GM21723 (cell line): ENCODE measurements around the gene C12orf56.
"Not testable (repeated sequence)": the region's sequence is repeated elsewhere in the genome, so short reads cannot be mapped to it uniquely, and the experiment has no call there.

Experiments used
- ATAC-seq: cut with Tn5 transposase; IDR thresholded peaks from one replicate; pipeline ENCODE4 v1.9.1; 2021; ENCODE audit warnings: mild to moderate bottlenecking, moderate library complexity; ENCODE audit not compliant: unreplicated experiment

The C12orf56 gene

DNA sequence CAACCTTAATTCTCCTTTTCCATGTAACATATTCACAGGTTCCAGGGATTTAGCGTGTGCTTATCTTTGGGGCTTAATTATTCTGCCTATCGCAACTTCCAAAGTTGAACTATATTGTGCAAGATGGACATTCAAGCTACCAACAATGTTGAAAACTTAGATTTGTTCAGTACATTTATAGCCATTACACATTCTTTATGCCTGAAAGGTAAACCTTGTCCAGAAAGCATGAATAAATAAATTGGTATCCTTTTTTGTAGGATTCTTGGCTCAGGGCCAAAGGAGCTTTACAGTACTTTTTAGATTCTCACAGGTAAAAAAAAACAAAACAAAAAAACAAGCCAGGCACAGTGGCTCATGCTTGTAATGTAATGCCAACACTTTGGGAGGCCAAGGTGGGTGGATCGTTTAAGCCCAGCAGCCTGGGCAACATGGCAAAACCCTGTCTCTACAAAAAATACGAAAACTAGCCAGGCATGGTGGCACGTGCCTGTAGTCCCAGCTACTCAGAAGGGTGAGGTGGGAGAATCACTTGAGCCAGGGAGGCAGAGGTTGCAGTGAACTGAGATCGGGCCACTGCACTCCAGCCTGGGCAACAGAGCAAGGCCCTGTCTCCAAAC, 3.3 kb downstream of the C12orf56 start:
- no peak for ATAC-seq

DNA sequence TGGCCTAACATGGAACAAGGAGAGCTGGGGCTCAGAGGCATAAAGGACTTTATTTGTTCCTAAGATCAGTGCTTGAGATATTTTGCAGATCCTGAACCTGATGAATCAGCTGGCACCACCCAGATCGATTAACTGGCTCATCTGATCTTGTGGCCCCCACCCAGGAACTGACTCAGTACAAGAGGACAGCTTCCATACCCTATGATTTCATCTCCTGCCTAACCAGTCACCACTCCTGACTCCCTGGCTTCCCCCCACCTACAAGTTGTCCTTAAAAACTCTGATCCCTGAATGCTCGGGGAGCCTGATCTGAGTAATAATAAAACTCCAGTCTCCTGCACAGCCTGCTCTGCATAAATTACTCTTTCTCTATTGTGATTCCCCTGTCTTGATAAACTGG, 5.1 kb downstream of the C12orf56 start:
- ATAC-seq: no peak

- no peak for ATAC-seq
Measured at GRCh38 chr12:64385019-64385418, 5.5 kb downstream of the C12orf56 start.

DNA sequence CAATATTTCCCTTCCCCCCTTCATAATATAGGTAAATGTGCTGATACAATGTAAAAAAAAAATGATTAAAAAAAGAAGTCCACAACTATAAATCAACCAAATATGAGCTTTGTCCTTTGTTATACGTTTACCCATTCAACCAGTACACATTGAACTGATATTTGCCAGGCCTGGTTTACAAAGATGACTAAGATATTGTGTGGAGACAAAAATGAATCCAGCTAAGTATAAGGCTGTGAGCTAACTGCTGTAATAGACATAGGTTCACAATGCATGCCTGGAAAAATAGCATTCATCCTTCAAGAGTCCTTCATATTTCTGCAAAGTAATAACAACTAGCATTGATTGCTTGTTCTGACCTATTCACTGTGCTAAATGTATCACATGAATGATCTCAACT, 6.9 kb downstream of the C12orf56 start:
- no peak for ATAC-seq

GRCh38 chr12:64362721-64363305, 27.7 kb downstream of the C12orf56 start:
- ATAC-seq: no peak

DNA sequence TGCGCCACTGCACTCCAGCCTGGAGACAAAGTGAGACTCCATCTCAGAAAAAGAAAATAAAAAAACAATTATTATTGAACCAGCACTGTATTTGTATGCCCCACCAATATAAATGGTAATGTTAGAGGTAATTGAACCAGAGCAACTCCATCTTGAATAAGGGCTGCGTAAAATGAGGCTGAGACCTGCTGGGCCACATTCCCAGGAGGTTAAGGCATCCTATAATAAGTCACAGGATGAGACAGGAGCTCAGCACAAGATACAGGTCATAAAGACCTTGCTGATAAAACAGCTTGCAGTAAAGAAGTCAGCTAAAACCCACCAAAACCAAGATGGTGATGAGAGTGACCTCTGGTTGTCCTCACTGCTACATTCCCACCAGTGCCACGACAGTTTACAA, 29.4 kb downstream of the C12orf56 start:
- not testable (repeated sequence) for ATAC-seq

DNA sequence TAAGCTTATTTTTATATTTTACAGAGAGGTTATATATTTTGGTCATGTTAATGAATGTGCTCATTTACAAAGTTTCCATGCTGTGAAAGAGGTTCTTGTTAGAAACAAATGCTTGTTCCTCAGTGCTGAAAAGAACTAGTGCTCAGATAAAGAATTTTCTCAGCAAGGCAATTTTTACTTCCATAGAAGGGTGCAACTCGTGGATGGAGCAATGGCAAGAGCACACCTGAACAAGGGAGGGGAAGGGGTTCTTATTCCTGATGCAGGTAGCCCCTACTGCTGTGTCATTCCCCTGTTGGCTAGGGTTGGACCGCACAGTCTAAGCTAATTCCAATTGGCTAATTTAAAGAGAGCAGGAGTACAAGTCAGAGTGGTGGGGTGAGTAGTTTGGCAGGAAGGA, 34.3 kb downstream of the C12orf56 start:
- ATAC-seq: not testable (repeated sequence)

DNA sequence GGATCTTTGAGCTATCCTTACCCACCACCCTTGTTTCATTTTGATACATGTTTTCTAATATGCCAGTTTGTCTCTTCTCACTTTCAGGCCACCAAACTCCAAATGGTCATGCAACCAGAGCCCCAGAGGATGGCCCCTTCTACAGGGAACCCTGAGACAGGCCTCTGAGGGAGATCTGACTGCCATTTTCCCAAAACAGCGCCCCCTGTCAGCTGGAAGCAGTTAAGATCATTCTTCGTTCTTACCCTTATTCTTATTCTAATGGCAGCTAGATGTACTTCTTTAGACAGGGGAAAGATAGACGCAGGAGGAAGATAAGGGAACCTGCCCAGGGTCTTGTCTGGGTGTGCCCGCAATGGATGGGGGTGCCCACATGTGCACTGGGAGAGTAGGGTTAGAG, 38.4 kb downstream of the C12orf56 start:
- no peak for ATAC-seq

DNA sequence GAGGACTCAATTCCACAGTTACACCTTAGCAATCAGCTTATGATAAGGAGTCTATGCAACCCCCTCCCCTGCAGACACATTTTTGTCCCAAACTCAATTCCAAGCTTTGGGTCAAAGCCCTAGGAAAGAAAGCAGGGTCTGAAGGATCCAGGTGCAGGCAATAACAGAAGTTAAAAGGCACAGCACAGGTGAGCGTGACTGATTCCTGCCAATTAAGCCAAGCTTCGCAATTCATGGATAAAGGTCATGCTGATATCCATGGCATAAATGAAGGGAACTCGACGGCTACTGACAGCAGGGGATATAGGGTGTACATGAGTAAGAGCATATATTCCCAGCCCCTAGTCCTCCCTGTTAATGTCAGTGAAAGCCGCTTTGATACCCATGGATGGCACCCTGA, 39.3 kb downstream of the C12orf56 start:
- ATAC-seq: no peak

DNA sequence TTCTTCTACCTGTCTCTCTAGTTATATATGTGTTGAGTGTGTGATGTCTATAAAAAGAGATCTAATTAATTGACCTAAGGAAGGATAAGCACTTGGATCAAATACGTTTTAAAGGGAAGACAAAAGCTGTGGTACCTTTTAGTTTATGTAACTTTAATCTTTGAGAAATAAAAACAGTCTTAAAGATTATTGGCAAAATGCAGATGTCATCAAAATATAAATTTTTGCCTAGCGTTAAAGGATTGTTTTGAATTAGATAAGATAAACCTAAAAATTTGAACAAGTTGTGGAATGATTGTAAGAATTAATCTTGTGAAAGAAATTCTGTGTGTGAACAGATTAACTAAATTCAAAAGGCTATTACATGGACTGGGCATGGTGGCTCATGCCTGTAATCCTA, 42.9 kb downstream of the C12orf56 start:
- no peak for ATAC-seq

GRCh38 chr12:64344631-64345030, 45.9 kb downstream of the C12orf56 start:
- ATAC-seq: not testable (repeated sequence)

GRCh38 chr12:64340546-64340945, 50.0 kb downstream of the C12orf56 start:
- not testable (repeated sequence) for ATAC-seq

DNA sequence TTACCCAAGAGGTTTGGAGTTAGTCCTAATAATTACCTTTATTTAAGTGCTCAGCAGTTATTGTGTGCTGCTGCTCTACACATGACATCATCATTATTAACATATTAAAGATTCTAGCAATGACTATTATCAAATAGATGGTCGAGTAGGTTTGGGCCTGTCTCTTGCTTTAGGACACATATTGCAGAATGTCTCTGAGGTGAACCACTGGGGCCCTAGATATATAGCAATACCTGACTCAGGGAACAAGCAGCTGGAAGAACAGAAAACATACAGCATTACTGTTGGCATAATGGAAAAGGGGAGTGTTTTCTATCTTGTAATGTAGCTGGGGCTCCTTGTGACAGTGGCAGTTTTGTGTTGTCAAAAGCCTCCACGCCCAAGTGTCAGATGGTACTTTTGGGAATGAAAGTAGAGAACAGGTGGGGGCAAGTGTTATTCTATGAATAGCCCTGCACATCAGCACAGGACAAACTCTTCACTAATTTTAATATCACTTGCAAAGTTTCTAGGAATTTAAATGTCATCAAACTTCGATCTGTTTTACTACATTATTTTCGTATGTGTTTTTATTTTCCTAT, 54.6 kb downstream of the C12orf56 start:
- ATAC-seq: no peak

DNA sequence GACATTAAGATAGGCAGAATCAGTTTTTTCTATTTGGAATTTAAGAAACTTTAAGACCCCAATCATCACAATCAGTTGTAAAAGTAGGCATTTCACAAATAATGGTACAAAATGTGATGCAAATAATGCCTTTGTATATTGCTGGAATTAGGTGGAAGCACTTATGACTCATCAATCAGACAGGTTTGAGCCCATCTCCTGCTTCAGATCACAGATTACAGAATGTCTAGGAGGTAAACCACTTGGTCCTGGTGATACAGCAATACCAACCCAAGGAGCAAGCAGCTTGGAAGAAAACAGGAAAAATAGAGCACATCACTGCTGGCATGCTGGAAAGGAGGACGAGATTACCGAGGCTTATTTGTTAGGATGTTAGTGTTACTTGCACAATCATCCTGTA, 57.6 kb downstream of the C12orf56 start:
- no peak for ATAC-seq

DNA sequence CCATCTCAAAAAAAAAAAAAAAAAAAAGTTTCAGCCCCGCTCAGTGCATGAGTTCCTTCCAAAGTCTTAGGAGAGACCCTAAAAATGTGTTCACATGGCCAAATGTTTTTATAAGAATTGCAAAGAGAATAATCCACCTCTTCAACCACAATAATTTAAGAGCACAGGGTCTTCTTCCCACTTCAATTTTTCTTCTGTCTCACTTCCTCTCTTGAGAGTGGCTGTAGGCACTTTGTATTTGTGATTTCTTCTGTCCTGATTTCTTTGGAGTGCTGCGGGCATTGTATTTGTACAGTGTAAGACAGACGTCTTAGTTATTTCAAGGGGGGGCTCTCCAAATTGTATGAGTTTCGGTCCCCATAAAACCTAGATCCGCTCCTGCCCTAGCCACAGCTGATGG, 58.3 kb downstream of the C12orf56 start:
- ATAC-seq: no peak

DNA sequence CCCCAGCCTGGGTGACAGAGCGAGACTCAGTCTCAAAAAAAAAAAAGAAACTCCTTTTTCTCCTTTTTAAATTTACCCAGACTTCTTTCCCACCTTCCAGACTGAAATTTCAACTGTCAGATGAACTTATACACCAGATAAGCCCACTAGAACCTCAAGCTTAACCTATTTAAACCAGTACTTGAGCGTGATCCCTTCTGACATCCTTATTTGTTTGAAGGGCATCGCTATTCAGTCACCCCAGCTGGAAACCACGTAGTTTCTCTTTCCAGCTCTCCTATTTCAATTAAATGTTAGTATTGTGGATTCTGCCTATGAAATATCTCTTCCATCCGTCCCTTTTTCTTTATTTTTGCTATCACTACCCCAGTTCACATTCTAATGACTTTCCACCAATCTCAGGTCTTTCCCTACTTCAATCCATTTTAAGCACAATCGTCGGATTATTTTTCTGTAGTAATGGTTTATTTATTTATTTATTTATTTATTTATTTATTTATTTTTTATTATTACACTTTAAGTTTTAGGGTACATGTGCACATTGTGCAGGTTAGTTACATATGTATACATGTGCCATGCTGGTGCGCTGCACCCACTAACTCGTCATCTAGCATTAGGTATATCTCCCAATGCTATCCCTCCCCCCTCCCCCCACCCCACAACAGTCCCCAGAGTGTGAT, 61.4 kb downstream of the C12orf56 start:
- ATAC-seq: not testable (repeated sequence)

DNA sequence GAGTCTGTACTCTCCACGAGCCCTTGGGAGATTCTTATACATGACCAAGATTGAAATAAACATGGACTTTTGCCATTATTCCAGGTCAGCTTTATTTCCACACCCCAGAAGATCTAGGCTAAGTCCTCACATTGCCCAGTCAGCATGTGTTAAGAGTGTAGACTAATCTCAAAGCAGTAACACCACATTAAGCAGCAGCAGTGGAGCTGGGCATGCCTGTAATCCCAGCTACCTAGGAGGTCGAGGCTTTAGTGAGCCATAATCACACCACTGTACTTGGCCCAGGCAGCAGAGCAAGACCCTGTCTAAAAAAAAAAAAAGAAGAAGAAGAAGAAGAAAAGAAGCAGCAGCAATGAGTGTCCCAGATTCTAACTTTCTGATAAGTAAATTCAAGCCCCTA, 65.5 kb downstream of the C12orf56 start:
- no peak for ATAC-seq

DNA sequence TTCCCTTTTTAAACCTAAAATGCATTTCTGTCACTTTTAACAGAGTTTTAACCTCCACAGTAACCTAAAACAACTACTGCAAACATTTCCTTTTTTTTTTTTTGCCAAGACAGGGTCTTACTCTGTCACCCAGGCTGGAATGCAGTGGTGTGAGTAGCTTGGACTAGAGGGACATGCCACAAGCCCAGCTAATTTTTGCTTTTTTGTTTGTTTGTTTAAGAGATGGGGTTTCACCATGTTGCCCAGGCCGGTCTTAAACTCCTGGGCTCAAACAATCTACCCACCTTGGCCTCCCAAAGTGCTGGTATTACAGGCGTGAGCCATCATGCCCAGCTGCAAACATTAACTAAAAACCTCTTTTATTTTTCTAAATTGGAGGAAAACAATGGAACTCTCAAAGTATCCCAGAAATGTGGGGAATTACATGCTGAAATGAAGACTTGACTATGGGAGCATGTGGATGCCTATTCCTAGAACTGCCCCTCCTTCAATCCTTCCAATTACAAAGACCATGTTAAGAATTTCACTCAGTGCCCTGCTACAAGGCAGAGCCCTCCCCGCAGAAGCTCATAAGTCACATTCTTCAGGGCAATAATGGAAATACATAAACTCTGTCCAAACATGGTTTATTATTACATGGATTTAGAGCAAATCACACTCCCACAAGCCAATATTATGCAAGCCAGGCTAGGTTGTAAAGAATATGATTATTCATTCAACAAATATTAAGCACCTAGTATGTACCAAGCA, 66.9 kb downstream of the C12orf56 start:
- no peak for ATAC-seq

- no peak for ATAC-seq
Measured at GRCh38 chr12:64323006-64323405, 67.6 kb downstream of the C12orf56 start.

GRCh38 chr12:64320611-64321010, 69.9 kb downstream of the C12orf56 start:
- no peak for ATAC-seq

- ATAC-seq: not testable (repeated sequence)
Measured at GRCh38 chr12:64319540-64320225, 70.9 kb downstream of the C12orf56 start.
